Fibroblast of gingiva (primary cell): Measurements from ENCODE around the gene CCND2.
"Not testable (repeated sequence)": the region's sequence is repeated elsewhere in the genome, so short reads cannot be mapped to it uniquely, and the experiment has no call there.

Experiments used
- DNase-seq: peaks from one replicate; pipeline ENCODE4 v3.0.0-alpha.2; 2011; ENCODE audit warnings: low read depth

Gene CCND2

DNA sequence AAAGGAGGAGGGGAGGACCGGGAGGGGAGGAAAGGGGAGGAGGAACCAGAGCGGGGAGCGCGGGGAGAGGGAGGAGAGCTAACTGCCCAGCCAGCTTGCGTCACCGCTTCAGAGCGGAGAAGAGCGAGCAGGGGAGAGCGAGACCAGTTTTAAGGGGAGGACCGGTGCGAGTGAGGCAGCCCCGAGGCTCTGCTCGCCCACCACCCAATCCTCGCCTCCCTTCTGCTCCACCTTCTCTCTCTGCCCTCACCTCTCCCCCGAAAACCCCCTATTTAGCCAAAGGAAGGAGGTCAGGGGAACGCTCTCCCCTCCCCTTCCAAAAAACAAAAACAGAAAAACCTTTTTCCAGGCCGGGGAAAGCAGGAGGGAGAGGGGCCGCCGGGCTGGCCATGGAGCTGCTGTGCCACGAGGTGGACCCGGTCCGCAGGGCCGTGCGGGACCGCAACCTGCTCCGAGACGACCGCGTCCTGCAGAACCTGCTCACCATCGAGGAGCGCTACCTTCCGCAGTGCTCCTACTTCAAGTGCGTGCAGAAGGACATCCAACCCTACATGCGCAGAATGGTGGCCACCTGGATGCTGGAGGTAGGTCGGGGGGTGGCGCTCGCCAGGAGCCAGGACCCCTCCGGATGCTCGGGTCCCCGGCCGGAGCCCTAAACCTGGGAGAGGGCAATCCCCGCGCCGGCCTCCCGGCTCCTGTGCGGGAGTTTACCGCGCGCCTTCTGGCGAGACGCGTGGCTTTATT, at the start of gene CCND2:
Gene CCND2 (plus strand): TSS at position 111 of the 744 bp plus-strand sequence. CDS start 279 bp downstream, at position 390.
- DNase-seq, result peak; percentile 37

DNA sequence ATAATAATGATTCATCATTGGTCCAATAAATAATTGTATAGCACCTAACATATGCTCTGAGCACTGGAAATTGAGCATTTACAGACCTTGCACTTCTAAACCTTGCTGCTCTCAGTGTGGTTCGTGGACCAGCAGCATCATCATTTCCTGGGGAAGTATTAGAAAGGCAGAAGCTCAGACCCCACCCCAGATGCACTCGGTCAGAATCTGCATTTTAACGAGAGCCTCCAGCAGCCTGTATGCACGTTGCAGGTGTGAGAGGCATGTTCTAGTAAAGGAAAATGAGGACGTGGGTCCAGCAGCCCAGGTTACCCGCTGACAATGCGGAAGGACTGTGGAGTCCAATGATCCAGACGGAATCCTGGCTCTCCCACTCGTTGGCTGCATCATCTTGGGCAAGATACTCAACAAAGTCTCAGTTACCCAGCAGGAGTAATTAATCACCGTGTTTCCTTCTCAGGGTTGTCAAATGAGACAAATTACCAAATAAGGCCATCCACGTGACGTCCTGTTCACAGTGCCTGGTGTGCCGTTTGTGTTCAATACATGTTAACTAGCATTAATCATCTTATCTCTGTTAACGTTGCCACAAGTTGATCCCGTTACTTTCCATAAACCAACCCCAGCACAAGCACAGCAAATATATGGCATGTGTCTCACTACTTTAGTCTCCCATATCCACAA, 49.2 kb upstream of the CCND2 start:
- DNase-seq, result no peak

DNA sequence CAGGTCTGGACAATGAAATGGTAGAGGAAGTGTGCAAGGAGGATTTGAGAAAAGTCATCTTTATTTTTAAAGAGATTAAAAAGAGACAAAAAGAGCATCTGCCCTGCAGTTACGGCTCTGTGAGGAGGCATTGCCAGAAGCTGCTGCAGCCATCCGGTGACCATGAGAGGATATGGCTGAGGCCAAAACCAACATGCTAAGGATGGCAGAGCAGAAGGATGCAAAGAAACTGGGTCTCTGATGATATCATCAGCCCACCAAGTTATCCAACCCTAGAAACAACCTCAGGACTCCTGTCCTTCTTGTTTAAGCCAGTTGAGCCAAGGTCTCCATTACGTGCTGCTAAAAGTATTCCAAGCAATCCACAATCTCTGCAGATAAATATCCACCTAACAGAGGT, 48.0 kb upstream of the CCND2 start:
- DNase-seq, result no peak

DNA sequence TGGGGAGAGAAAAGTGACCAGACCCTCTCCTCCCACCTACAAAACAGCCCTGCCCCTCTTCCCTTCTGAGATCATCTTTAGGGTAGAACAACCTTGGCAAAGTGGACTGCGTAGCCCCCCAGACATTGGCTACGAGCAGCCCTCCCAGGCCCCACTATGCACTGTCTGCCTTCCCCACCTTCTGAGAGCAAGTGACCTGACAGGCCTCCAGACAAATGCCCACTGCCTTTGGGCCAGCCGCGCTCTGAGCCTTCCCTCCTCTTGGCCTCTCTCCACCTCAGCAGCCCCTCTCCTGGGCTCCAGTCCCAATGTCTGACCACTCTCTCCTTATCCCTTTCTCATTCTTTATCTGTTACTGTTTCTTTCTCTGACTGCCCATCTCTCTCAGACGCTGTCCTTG, 46.5 kb upstream of the CCND2 start:
- DNase-seq, result no peak

DNA sequence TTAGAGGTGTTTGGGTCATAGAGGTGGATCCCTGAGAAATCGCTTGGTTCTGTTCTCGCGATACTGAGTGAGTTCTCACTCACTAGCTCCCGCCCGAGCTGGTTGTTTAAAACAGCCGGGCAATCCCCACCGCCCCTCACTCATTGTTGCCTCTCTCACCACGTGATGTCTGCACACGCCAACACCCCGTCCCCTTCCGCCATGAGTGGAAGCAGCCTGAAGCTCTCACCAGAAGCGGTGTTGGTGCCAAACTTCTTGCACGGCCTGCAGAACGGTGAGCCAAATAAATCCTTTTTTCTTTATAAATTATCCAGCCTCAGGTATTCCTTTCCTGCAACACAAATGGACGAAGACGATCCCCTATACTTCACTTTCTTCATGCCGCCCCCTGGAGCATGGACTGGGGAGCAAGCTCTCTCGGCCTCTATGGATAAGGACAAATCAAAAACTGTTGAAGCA, 45.4 kb upstream of the CCND2 start:
- DNase-seq, result no peak

DNA sequence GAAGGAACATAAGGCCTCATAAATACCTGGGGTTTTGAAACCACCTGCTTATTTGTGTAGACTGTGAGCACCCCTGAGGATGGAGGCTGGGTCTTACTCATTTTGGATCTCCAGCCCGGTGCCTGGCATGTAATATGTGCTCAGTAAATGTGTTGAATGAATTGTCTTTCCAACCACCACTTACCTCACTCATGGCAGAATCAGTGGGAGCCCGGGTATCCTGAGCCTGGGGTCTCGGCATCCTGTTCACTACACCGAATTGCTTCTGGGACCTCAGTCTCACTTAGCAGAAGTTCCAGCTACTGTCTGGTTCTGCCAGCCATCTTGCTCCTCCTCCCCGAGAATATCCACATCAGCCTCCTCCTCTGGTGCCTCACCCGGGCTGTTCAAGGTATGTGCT, 43.0 kb upstream of the CCND2 start:
- DNase-seq, result no peak

DNA sequence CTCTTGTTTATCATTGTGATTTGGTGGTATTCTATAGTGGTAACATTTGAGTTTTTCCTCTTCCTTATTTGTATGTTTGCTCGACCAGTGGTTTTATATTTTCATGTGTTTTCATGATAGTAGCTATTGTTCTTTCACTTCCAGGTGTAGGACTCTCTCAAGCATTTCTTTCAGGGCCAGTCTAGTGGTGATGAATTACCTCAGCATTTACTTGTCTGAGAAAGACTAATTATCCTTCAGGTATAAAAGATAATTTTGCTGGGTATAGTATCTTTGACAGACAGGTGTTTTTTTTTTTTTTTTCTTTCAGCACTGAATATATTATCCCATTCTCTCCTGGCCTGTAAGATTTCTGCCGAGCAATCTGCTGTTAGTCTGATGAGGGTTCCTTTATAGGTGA, 35.0 kb upstream of the CCND2 start:
- DNase-seq, result no peak

DNA sequence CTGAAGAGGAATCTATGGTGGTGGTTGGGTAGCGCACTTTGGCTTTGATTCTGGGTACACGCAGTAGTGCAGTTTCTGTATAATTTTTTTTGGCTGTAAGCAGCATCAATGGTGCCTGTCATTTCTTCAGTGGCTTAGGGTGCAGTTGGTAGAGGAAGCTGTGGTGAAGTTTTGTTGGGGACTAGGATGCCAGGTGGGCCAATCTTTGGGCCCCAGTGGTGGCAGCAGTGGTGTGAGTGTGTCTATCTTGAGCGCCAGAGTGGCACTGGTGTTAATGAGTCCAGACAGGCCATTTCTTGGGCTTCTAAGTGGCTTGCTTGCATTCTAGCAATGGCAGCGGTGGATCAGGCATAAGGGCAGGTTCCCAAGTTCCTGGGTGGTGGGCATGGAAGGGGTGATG, 33.8 kb upstream of the CCND2 start:
- no peak for DNase-seq

DNA sequence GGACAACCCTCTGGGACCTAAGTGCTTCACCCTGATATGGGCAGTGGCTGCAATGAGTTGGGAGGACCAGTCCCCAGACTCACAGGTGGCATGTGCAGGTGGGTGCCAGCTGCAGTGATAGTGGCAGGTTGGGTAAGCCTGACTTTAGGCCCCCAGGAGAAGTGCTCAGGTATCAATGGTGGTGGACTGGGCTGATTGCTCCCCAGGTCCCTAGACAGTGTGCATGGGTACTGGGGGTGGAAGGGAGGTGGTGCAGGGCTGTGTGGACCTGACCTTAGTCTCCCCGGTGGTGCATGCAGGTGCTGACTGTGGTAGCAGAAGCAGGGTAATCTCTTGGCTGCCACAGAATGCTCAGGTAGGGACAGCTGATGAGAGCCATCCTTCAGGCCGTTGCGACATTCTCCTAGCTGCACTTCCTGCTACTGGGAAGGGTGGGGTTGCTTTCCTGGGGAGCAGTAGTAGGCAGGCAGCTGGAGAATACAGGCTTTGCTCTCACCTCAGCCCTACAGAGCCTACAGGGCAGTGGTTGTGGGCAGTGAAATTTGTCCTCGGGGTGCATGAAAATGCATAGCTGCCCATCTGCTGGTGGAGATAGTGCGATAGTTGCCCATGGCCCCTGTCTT, 33.3 kb upstream of the CCND2 start:
- no peak for DNase-seq

DNA sequence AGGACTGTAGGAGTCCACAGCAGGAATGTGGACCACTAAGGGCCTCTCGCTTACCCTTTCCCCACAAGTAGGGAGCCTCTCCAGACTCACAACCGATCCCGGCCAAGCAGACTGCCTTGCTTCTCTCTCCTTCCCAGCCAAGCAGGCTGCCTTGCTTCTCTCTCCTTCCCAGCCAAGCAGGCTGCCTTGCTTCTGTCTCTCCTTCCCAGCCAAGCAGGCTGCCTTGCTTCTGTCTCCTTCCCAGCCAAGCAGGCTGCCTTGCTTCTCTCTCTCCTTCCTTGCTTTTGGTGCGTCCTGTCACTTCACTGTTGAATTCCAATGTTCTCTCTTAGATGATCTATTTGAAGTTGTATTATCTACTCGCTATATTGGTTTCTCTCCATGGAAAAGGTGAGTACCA, 32.6 kb upstream of the CCND2 start:
- no peak for DNase-seq

DNA sequence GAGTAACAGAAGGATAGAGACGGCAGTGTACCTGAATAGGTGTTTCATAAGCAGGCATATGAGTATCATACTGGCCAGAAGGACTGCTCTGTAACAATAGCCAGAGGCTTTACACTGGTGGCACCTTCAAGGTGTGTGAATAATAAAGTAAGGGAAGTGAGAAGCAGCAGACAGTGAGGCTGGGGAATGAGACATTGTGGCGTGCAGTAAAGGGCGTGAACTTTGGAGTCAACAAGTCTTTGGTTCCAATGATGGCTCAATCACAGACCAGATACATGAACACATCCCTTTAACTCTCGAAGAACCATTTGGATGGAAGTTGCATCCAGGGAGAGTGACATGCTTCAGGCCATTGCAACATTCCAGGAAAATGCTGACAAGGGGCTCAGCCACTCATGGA, 32.0 kb upstream of the CCND2 start:
- no peak for DNase-seq

DNA sequence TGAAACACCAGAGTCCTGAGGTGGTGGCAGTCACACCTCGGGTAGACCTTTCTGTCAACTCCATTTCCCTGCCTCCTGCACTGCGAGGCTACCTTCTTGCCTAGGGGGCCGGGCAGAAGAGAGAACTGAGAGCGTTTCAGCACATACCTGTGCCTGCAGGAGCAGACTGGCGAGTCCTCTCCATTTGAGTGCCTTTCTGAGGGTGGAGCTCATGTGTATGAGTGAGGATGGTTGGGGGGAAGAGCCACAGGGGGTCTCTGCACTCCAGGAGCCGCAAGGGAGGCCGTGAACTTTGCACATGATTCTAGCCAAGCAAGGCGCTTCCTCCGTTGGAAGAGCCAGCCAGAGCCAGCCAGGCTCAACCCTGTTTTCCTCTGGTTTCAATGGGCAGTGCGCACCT, 31.0 kb upstream of the CCND2 start:
- no peak for DNase-seq

DNA sequence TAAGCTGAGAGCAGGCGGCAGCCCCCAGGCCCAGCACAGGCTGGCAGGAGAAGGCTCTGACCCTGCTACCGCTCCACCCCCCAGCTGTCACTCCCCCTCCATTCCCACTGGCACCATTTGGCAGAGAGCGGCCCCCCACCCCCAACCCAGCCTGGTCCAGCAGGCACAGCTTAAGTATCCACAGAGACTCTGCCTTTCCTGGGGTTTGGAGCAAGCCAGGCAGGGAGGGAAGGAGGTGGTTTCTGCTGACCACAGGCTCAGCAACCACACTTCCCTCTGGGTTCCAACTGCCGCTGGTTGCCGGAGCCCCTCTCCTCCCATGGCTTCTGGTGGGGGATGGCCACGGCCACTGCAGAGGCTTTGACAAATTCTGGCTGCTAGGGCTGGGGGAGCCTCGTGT, 30.5 kb upstream of the CCND2 start:
- no peak for DNase-seq

DNA sequence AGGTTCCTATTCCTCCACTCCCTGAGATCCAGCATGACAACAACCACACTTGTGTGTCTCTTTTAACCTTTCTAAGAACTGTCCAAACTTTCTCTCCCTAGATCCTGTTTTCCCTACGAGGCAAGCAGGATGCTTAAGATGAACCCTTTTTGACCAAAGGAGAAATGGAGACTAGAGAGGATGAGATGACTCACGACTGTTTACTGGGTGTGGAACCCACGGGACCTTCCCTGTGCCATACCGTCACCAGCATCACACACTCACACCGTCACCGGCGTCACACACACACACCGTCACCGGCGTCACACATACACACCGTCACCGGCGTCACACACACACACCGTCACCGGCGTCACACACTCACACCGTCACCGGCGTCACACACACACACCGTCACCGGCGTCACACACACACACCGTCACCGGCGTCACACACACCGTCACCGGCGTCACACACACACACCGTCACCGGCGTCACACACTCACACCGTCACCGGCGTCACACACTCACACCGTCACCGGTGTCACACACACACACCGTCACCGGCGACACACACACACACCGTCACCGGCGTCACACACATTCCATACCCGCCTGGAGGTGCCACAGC, 30.0 kb upstream of the CCND2 start:
- DNase-seq, result not testable (repeated sequence)

DNA sequence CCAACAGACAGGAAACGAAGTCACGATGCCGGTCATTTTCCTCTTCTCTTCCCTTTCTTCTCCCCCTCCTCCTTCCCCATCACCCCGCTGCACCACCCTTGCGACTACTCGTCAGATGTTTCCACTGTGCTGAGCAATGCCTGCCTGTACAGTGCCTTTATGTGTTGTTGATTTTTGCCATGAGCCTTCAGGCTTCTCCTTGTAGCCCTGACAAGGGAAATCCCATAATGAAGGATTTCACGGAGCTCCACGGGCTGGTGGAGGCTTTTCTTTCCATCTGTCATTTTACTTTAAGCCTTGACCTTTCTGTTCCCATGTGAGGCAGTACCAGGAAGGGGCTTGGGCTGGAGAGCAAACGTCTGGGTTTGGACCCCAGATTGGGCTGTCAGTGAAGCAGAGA, 28.7 kb upstream of the CCND2 start:
- DNase-seq, result no peak

DNA sequence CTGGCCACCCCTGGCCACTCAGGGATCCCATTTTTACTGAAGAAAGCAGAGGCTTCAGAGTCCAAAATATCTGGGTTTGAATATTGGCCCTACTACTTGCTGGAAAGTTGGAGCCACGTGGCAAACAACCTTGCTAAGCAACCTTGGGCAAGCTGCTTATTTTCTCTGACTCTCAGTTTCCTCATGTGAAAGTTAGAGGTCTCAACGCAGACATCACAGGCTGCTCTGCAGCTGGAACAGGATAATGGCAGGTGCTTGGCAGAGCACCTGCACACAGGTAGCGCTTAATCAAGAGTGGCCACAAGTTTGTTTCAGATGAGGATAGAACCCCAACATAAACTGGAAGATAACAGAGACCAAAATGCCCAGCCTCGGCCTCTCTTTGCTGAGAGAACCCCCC, 28.1 kb upstream of the CCND2 start:
- no peak for DNase-seq

DNA sequence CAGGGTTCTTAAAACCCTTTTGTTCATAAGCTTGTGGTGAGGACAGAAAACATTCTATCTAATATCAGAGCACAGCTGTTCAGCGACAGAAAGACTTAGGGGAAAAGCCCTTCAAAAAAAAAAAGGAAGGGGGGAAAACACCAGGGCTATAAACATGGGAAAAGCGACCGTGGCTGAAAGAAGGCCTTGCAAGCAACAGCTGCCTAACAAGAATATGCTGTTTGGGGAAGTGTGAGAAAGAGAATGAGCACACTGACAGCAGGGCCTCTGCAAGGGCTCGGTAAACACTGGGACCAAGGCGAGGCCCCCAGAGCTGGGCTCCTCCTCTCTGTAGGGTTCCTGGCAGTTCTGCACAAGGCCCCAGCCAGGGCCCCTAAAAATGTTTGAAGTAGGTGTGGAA, 27.4 kb upstream of the CCND2 start:
- DNase-seq, result no peak

DNA sequence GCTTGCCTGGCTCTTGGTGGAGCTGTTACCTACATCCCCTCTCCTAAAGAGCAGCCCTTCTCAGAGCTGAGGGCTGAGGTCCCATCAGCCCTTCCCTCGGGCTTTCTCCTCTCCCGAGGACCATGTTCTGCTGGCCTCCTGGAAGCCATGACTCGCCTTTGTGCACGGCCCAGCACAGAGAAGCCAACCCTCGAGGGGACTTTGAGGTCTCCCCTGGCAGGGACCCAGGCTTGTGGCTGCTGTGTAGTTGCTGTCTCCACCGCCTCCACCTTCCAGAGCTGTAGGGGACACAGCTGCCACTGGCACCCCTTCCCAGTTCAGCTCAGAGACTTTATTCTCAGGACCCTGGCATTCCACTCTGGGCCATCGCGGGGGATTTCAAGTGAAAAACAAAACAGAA, 22.9 kb upstream of the CCND2 start:
- no peak for DNase-seq

DNA sequence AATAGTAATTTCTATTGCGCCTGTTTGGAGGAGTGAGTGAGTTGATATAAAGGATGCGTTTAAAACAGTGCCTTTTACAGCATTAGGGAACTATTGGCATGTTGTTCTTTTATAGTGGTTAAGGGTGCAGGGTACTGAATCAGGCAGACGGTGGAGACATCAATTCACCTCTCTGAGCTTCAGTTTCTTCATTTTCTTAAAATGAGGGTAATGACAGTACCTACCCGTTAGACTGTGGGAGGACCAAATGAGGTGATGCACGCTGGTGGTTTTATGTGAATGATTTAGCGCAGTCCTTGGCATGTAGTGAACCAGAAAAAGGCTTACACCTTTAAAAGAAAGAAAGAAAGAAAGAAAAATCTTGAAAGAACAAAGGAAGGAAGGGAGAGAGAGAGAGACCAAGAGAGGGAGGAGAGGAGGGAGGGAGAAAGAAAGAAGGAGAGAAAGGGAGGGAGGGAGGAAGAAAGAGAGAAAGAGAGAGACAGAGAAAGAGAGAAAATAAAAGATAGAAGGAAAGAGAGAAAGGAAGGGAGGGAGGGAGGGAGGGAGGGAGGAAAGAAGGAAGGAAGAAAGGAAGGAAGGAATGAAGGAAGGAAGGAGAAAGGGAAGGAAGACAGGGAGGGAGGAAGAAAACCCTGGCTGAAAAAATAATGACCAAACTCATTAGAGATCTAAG, 22.2 kb upstream of the CCND2 start:
- DNase-seq, result no peak

DNA sequence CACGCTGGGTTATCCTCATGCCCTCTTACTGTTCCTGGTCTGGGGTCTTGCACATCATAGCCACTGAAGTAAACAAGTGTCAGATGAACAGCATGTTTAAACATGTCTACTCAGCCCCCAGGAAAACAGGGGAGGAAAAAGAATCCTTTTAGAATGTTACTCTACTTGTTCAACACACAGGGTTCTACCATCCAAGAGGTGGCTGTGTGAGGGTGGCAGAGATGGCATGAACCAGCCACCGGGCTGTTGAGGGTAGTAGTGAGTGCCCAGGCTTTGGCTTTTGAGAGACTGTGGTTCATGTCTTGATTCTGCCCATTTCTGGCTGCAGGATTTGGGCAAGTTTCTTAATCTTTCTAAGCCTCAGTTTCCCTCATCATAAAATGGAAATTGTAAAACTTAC, 21.6 kb upstream of the CCND2 start:
- DNase-seq, result no peak

DNA sequence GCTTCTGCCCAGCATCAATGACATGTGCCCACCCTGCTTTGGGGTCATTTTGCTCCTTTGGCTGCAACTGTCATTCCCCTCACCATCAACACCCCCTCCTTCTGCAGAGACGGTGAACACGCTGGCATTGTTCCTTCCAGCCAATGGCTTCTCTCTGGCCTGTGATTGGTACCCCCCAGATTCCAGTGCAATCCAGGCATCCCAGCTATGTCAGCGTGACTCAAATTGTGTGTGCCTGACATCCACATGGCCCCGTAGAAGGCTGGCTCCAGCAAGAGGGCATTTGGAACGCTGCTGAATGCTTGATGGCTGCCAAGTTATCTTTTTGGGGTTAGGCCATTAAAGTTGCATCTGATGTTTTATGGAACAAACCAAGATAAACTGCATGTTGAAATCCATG, 21.0 kb upstream of the CCND2 start:
- DNase-seq, result no peak

DNA sequence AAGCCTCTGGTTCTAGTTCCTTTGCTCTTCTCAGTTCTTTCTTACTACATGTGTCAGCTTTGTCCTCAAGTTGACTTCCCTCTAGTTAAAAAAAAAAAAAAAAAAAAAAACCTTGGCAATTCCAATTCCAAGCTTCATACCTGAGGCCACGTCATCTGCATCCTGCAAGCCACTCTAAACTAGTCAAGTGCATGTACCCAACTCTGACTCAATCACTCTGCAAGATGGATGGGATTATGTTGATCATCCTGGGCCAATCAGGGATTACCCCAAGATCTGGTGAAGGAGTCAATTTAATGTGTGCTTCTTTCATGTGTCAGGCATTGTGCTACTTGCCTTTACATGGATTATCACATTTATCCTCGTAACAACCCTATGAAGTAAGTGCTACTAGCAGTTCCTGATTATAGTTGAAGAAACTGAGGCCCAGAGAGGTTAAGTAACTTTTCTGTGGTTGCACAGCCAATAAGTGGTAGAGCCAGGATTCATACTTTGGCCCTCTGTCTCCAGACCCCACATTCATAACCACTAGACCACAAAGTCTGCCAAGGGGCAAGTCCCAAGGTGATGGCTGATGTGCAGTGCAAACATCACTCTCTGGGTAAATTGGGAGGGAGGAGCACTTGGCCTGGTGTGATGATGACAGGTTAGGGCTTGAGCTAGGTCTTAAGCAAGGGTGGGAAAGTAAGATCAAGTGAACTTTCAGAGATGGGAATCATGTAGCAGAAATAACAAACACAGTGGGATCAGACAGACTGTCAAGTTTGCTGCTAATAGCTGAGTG, 17.3 kb upstream of the CCND2 start:
- no peak for DNase-seq
